ENCODE data around the gene HMGN3. TPM values are rescaled to one million over a fixed set of nuclear protein-coding genes. Genes with fewer than 3 reads are reported as not detected.

Gene HMGN3
- total and polyA plus RNA-seq, 2 donors (not counting 1 experiment from before 2014, with no cell fraction given): 30.2 to 56.0 TPM

DNA sequence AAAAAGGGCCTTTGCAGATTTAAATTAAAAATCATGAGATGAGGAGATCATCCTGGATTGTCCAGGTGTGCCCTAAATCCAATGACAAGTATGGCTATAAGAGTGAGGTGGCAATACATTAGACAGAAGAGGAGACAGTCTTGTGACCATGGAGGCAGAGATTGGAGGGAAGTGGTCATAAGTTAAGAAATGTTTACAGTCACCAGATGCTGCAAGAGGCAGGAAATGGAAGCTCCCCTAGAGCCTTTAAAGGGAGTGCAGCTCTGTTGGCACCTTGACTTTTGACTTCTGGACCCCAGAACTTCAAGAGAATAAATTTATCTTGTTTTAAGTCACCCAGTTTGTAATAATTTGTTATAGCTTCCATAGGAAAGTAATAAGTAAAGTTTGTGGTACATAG, 61.1 kb downstream of the HMGN3 start:
- Histone ChIP-seq H3K79me2 (ENCODE audit: control insufficient read depth, insufficient read depth, low read length) (no peaks in the 10 kb centered on the region), H3K27ac (ENCODE audit: insufficient read depth, low read length) (no peak overlapping the region), H3K4me2 (ENCODE audit: extremely low read depth, insufficient read depth, low read length) (no peak overlapping the region), H3K4me3 (replicated peaks in 1 of 4; ENCODE audit: control extremely low read depth in 1 of 4, insufficient read depth in 1 of 4, low read depth in 3 of 4, low read length in 4 of 4) (no peak overlapping the region), H3K27me3 (ENCODE audit: control insufficient read depth, insufficient read depth, low read length) (no peaks in the 10 kb centered on the region), H3K4me1 (ENCODE audit: control insufficient read depth, extremely low read depth, insufficient read depth, low read length) (no peaks in the 10 kb centered on the region), H4K20me1 (ENCODE audit: control insufficient read depth, extremely low read depth, insufficient read depth, low read length) (no peaks in the 10 kb centered on the region), H3K9me3 (ENCODE audit: control insufficient read depth, insufficient read depth, low read depth, low read length) (no peaks in the 10 kb centered on the region), H2AFZ (ENCODE audit: low read length) (no peak overlapping the region), H3K9ac (ENCODE audit: insufficient read depth, low read length) (no peak overlapping the region), H3K36me3 (ENCODE audit: control insufficient read depth, insufficient read depth, low read length) (no peaks in the 10 kb centered on the region)
- no peak for DNase-seq (ENCODE audit: low read depth in 2 of 2)
- no peak for TF ChIP-seq EZH2 (IDR thresholded peaks at IDR 0.05; ENCODE audit: low read length, missing control alignments)
- TF ChIP-seq, protein P1, sequence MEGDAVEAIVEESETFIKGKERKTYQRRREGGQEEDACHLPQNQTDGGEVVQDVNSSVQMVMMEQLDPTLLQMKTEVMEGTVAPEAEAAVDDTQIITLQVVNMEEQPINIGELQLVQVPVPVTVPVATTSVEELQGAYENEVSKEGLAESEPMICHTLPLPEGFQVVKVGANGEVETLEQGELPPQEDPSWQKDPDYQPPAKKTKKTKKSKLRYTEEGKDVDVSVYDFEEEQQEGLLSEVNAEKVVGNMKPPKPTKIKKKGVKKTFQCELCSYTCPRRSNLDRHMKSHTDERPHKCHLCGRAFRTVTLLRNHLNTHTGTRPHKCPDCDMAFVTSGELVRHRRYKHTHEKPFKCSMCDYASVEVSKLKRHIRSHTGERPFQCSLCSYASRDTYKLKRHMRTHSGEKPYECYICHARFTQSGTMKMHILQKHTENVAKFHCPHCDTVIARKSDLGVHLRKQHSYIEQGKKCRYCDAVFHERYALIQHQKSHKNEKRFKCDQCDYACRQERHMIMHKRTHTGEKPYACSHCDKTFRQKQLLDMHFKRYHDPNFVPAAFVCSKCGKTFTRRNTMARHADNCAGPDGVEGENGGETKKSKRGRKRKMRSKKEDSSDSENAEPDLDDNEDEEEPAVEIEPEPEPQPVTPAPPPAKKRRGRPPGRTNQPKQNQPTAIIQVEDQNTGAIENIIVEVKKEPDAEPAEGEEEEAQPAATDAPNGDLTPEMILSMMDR (conservative IDR thresholded peaks at IDR 0.05 in 1 of 2, IDR thresholded peaks at IDR 0.05 in 1 of 2; ENCODE audit: low read depth in 1 of 2, low read length in 2 of 2): no peak

DNA sequence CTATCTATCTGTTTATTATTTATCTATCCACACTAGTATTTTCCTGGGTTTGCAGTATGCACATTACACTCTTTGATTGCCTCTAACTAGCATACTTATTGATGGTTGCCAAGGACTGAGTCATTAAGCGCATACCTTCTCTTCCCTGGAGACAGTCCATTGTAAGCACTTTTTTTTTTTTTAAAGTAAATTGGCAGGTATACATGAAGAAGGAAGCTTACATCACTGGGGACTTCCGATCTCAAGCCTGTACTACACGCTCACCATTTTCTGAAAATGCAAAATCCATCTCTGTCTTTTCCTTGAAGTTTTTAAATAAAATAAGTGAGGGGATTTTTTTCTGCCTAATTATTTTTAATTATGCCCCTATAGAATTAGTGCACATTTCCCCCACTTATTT, 63.5 kb downstream of the HMGN3 start:
- no peak overlapping the region for H2AFZ ChIP-seq (ENCODE audit: low read length)
- H3K27me3 ChIP-seq (ENCODE audit: control insufficient read depth, insufficient read depth, low read length): no peaks in the 10 kb centered on the region
- no peak overlapping the region for H3K27ac ChIP-seq (ENCODE audit: insufficient read depth, low read length)
- H3K79me2 ChIP-seq (ENCODE audit: control insufficient read depth, insufficient read depth, low read length): no peaks in the 10 kb centered on the region
- no peak overlapping the region for H3K4me3 ChIP-seq (replicated peaks in 1 of 4; ENCODE audit: control extremely low read depth in 1 of 4, insufficient read depth in 1 of 4, low read depth in 3 of 4, low read length in 4 of 4)
- peaks cover 3% of the 10 kb centered on the region for H3K4me1 ChIP-seq (ENCODE audit: control insufficient read depth, extremely low read depth, insufficient read depth, low read length)
- no peak overlapping the region for H3K9ac ChIP-seq (ENCODE audit: insufficient read depth, low read length)
- H4K20me1 ChIP-seq (ENCODE audit: control insufficient read depth, extremely low read depth, insufficient read depth, low read length): no peaks in the 10 kb centered on the region
- TF ChIP-seq, protein P1 (conservative IDR thresholded peaks at IDR 0.05 in 1 of 2, IDR thresholded peaks at IDR 0.05 in 1 of 2; ENCODE audit: low read depth in 1 of 2, low read length in 2 of 2): no peak
- TF ChIP-seq EZH2 (IDR thresholded peaks at IDR 0.05; ENCODE audit: low read length, missing control alignments): no peak
- H3K36me3 ChIP-seq (ENCODE audit: control insufficient read depth, insufficient read depth, low read length): no peaks in the 10 kb centered on the region
- peak; percentile 16 to 90 for DNase-seq (ENCODE audit: low read depth in 2 of 2)
- no peaks in the 10 kb centered on the region for H3K9me3 ChIP-seq (ENCODE audit: control insufficient read depth, insufficient read depth, low read depth, low read length)
- no peak overlapping the region for H3K4me2 ChIP-seq (ENCODE audit: extremely low read depth, insufficient read depth, low read length)

DNA sequence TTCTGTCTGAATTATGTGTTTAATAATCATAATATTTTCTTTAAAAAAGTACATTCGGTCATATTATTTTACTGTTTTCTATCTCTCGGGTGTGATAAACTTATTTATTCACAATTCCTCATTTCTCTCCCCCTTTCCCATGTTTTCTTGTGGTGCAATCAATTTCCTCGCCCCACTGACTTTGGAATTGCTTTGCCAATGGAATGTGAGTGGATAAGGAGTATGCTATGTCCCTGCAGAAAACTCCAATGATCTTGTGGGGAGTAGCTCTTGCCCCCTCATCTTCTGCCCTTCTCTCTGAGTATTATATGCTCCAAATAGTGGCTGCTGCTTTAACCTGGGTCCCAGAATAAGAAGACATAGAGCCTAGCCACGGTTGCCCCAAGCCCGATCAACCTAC, 64.1 kb downstream of the HMGN3 start:
- Histone ChIP-seq H3K9me3 (ENCODE audit: control insufficient read depth, insufficient read depth, low read depth, low read length) (no peaks in the 10 kb centered on the region), H3K79me2 (ENCODE audit: control insufficient read depth, insufficient read depth, low read length) (no peaks in the 10 kb centered on the region), H3K9ac (ENCODE audit: insufficient read depth, low read length) (no peak overlapping the region), H4K20me1 (ENCODE audit: control insufficient read depth, extremely low read depth, insufficient read depth, low read length) (no peaks in the 10 kb centered on the region), H3K27ac (ENCODE audit: insufficient read depth, low read length) (no peak overlapping the region), H3K4me1 (ENCODE audit: control insufficient read depth, extremely low read depth, insufficient read depth, low read length) (peaks cover 3% of the 10 kb centered on the region), H3K4me2 (ENCODE audit: extremely low read depth, insufficient read depth, low read length) (no peak overlapping the region), H3K4me3 (replicated peaks in 1 of 4; ENCODE audit: control extremely low read depth in 1 of 4, insufficient read depth in 1 of 4, low read depth in 3 of 4, low read length in 4 of 4) (no peak overlapping the region), H3K27me3 (ENCODE audit: control insufficient read depth, insufficient read depth, low read length) (no peaks in the 10 kb centered on the region), H2AFZ (ENCODE audit: low read length) (no peak overlapping the region), H3K36me3 (ENCODE audit: control insufficient read depth, insufficient read depth, low read length) (no peaks in the 10 kb centered on the region)
- DNase-seq (ENCODE audit: low read depth in 2 of 2): peak in 1 of 2 donors; percentile 27
- no peak for TF ChIP-seq EZH2 (IDR thresholded peaks at IDR 0.05; ENCODE audit: low read length, missing control alignments)
- TF ChIP-seq, protein P1 (conservative IDR thresholded peaks at IDR 0.05 in 1 of 2, IDR thresholded peaks at IDR 0.05 in 1 of 2; ENCODE audit: low read depth in 1 of 2, low read length in 2 of 2): no peak
